Measurements from ENCODE around the gene USO1.

Gene USO1

GRCh38 chr4:75724066-75724866 lies at the start of gene USO1:
Gene USO1, plus strand, starts transcription at chr4:75724577. Its CDS starts 243 bp downstream, at chr4:75724820.
- peak; percentile 77 for TF ChIP-seq CTCF (IDR thresholded peaks at IDR 0.05; ENCODE audit: control insufficient read depth, extremely low read depth, insufficient read depth)
- peak within 1 kb of the TSS; percentile 86 for H3K4me3 ChIP-seq (ENCODE audit: low read depth, low read length)
- DNase-seq (ENCODE audit: low read depth) = peak; percentile 97

DNA sequence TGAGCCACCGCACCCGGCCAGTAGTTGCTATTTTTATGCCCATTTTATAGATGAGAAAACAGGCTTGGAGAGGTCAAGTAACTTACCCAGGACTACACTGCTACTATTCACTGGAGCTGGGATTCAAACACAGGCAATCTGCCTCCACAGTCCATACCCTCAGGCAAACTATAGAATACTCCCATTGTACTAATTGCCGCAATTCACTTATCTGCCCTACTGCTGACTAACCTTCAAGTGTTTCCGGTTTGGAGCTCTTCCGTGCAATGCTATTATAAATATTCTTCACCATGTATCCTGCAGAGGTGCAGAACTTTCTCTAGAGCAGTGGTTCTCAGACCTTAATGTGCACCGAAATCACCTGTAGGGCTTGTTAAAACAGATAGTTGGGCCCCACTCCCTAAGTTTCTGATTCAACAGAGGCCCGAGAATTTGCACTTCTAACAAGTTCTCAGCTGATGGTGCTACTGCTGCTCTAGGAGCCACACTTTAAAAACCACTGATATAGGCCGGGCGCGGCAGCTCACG lies 49.3 kb upstream of the USO1 start:
- TF ChIP-seq CTCF (IDR thresholded peaks at IDR 0.05; ENCODE audit: control insufficient read depth, extremely low read depth, insufficient read depth) = no peak
- no peak overlapping the region for H3K4me3 ChIP-seq (ENCODE audit: low read depth, low read length)
- no peak for DNase-seq (ENCODE audit: low read depth)

DNA sequence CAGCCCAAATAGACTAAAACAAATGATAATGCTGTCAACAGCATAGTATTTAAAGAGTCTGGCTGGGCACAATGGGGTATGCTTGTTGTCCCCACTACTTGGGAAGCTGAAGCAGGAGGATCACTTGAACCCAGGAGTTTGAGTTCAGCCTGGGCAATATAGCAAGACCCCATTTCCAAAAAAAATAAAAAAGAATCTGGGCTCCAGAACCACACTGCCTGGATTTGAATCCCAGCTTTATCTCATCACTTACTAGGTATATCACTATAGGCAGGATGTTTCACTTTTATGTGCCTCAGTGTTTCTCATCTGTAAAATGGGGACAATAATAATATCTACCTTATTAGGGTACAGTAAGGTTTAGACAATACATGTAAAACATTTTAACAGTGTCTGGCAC lies 45.9 kb upstream of the USO1 start:
- no peak overlapping the region for H3K4me3 ChIP-seq (ENCODE audit: low read depth, low read length)
- no peak for DNase-seq (ENCODE audit: low read depth)
- no peak for TF ChIP-seq CTCF (IDR thresholded peaks at IDR 0.05; ENCODE audit: control insufficient read depth, extremely low read depth, insufficient read depth)

DNA sequence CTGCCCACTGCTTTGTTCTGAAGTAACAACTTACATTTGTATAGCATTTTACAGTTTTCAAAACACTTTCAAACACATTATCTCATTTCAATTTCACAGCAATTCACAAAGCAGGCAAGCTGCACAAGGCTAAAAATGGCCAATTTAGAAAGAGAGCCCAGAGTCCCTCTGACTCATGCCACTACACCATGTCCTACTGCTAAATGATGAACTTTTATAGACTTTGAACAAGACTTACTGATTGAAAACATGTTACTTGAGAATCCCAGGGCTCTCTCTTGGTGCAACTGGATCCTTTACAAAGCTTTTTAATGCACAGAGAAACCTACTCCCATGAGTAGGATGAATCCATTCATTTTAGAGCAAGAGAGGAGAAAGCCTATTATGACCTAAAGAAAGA lies 45.4 kb upstream of the USO1 start:
- TF ChIP-seq CTCF (IDR thresholded peaks at IDR 0.05; ENCODE audit: control insufficient read depth, extremely low read depth, insufficient read depth) = no peak
- no peak overlapping the region for H3K4me3 ChIP-seq (ENCODE audit: low read depth, low read length)
- no peak for DNase-seq (ENCODE audit: low read depth)

DNA sequence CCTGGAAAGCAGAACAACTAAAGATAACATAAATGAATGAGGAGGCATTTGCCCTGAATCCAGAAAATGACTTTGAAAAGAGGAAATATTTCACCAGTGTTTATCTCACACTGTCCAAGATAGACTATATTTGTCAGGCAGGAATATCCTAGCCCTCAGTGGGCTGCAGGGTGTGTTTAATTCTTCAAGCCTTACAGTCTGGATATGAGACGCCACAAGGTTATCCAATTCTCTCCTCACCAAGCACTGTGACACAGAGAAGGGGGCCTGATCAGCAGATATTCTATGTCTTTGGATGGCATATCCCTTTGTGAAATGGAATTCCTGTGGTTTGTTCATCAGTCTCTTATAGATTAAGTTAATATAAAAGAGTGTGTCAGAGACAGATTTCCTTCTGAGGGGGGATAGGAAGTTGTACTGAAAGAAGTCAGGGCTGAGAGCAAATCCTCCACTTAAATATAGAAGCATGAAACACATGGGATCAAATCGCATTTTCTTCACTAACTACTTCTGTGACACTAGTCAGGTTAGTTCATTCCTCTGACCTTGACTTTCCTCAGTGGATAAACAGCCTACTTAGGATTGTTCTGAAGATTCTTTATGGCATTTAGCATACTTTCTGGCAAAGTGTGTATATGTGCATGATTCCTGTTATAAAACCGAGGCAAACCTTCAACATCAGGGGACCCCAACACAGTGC lies 44.4 kb upstream of the USO1 start:
- DNase-seq (ENCODE audit: low read depth) = no peak
- no peak for TF ChIP-seq CTCF (IDR thresholded peaks at IDR 0.05; ENCODE audit: control insufficient read depth, extremely low read depth, insufficient read depth)
- H3K4me3 ChIP-seq (ENCODE audit: low read depth, low read length) = no peak overlapping the region

- TF ChIP-seq CTCF (IDR thresholded peaks at IDR 0.05; ENCODE audit: control insufficient read depth, extremely low read depth, insufficient read depth) = no peak
- H3K4me3 ChIP-seq (ENCODE audit: low read depth, low read length) = no peak overlapping the region
- DNase-seq (ENCODE audit: low read depth) = no peak
Observed at GRCh38 chr4:75683482-75684155, 40.8 kb upstream of the USO1 start.

All from LNCaP clone FGC (cell line).